Muscle of leg (tissue), 11 donors: ENCODE data around the gene DFFB. TPM values are rescaled to one million over a fixed set of nuclear protein-coding genes. Genes with fewer than 3 reads are reported as not detected.

Experiments
- DNase-seq: peaks from one replicate; pipeline ENCODE4 v3.0.0; 2013
- H3K27ac ChIP-seq: one replicate; pipeline ENCODE4 v1.5.1; 2013; ENCODE audit warnings: mild to moderate bottlenecking, low read length, control low read depth
- H3K27me3 ChIP-seq: one replicate; pipeline ENCODE4 v1.6.1; 2013; ENCODE audit warnings: low read length; ENCODE audit not compliant: control insufficient read depth, insufficient read depth
- H3K36me3 ChIP-seq: one replicate; pipeline ENCODE4 v1.6.1; 2013; ENCODE audit warnings: low read length; ENCODE audit not compliant: control insufficient read depth, insufficient read depth
- H3K4me1 ChIP-seq: one replicate; pipeline ENCODE4 v1.6.1; 2013; ENCODE audit warnings: low read length; ENCODE audit not compliant: control insufficient read depth, insufficient read depth
- H3K4me3 ChIP-seq: one replicate; pipeline ENCODE4 v1.5.1; 2013; ENCODE audit warnings: low read length, control low read depth
- H3K9me3 ChIP-seq: replicated peaks from 2 replicates; pipeline ENCODE4 v1.6.1; 2013; ENCODE audit warnings: low read depth, low read length; ENCODE audit not compliant: control insufficient read depth
- WGBS: methylation state at CpG from one replicate; pipeline ENCODE4 v1.1.5; 2013; ENCODE audit warnings: missing lambda C conversion rate; ENCODE audit not compliant: insufficient coverage; 5-methylcytosine and 5-hydroxymethylcytosine counted together
- polyA plus RNA-seq, 8 donors: library from polyadenylated mRNA; unstranded; fragments of 120-200 nt; gene quantifications; one replicate each; pipeline versions ENCODE4 v1.2.1 to v1.2.3, GENCODE V29; 2013; ENCODE audit warnings: inconsistent platforms in 1 of 8, low replicate concordance in 1 of 8; ENCODE audit not compliant: insufficient read length in 8 of 8, insufficient read depth in 1 of 8
- total RNA-seq: library from RNA; stranded (reverse); fragments of 120-200 nt; gene quantifications from one replicate; pipeline ENCODE4 v1.2.4, GENCODE V29; 2013

DFFB gene
- total and polyA plus RNA-seq, 9 donors = 4.3 to 6.8 (median 5.1) TPM

DNA sequence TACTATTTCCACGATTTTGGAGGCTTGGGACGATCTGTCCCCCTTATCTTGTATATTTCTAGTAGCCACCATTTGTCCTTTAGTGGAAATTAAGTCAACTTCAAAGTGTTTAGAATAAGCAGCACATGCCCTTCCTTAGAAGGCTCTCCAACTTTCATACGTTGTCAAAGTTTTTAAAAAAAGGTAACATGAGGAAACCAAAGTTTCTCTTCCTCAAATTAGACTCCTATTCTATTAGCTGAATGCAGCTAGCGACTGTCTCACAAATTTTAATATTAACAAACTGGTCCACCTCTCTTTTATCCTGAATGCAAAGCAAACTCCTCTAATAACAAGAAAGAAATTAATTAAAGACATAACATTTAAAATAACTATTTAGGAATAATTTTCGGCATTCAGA lies 35.9 kb downstream of the DFFB start:
- no peak for DNase-seq
- Histone ChIP-seq H3K27me3 (no peaks in the 10 kb centered on the region), H3K4me1 (peaks cover 5% of the 10 kb centered on the region), H3K9me3 (peaks cover 8% of the 10 kb centered on the region), H3K4me3 (no peak overlapping the region), H3K36me3 (peaks cover 33% of the 10 kb centered on the region), H3K27ac (no peak overlapping the region)
- no CpG with 5 or more reads among the region's 5 CpGs for WGBS

- Histone ChIP-seq H3K9me3 (peaks cover 14% of the 10 kb centered on the region), H3K4me1 (peaks cover 11% of the 10 kb centered on the region), H3K27me3 (no peaks in the 10 kb centered on the region), H3K4me3 (no peak overlapping the region), H3K36me3 (peaks cover 28% of the 10 kb centered on the region), H3K27ac (no peak overlapping the region)
- whole genome bisulfite sequencing = 94% methylated on average over 10 of the region's 17 CpGs
- DNase-seq = no peak
Observed at GRCh38 chr1:3894626-3895278, 37.5 kb downstream of the DFFB start.

DNA sequence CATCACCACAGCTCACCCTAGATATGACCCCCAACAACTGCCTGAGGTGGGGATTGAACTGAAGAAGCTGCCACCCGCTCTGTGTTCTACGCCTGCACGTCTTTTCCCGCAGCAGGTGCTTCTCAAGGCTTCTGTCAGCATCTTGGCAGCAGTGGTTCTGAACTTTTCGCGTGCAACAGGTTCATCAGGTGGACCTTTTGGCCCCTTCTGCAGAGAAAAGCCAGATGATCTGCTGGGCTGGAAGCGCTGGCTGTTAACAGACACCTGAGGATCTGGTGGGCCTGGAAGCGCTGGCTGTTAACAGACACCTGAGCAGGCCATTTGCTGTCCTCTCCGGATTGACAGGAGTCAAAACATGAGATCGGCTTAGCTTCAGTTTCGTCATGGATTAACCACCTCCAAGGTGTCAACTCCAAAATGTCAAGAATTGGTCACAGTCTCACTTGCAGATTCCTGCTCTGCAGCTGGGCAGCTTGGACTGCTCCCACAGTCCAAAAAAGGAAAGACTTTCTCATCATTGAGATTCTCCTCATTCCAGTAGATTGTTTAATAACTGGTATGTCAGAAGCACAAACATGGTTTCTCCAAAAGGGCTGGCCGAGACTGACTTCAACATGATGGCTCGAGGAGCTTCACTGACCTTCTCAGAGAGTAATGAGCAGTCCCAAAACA lies 38.1 kb downstream of the DFFB start:
- WGBS = 93% methylated on average over 13 of the region's 13 CpGs

DNA sequence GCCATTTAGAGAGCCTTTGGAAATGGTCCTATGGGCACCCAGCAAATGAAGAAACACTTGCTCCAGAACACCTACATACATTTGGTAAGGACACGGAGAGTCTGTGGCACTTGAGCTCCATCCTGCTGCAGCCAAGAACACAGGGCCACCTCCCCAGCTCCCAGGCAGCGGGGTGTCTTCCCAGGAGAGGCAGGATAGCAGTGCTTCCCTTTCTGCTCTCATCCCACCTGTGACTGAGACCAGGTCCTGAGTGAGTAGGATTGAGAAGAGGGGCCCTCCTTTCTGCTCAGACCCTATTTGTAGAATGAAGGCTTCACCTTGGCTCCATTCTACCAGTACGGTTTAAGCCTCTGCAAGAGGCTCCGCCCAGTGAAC lies 38.7 kb downstream of the DFFB start:
- WGBS = no CpG with 5 or more reads among the region's 4 CpGs
- Histone ChIP-seq H3K4me1 (peaks cover 11% of the 10 kb centered on the region), H3K36me3 (peaks cover 16% of the 10 kb centered on the region)

More for the DNA sequence above, 38.1 kb downstream of the DFFB start:
- H3K36me3 ChIP-seq = peaks cover 21% of the 10 kb centered on the region
- H3K9me3 ChIP-seq = peaks cover 14% of the 10 kb centered on the region
- no peak overlapping the region for H3K4me3 ChIP-seq
- DNase-seq = no peak
- H3K27ac ChIP-seq = no peak overlapping the region
- no peaks in the 10 kb centered on the region for H3K27me3 ChIP-seq
- peaks cover 11% of the 10 kb centered on the region for H3K4me1 ChIP-seq

DNA sequence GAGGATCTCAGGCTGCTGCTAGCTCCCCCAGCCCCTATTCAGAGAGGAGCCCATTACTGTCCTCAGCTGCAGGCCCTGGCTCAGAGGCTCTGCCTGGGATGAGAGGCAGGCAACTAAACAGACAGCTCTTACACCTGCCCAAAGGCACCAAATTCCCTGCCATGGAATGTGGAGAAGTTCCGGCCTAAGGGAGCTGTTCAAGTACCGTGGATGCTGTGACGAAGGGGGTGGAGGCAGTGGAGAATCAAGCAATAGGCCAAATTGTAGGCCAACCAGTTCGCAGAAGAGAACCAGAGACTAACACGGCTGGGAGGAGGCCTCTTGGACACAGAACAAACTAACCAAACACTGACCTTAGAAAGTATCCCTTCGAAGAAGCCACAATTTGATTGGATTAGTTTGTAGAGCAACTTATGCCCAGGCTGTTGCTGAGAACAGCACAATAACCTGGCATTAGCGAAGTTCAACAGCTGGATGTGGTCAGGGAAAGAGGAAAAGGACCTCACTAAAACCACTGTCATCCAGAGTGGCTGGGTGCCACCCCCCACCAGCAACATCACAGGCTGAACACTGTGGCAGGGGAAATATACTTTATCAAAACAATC lies 39.2 kb downstream of the DFFB start:
- no CpG with 5 or more reads among the region's 7 CpGs for WGBS
- H3K36me3 ChIP-seq = peaks cover 11% of the 10 kb centered on the region
- H3K4me1 ChIP-seq = peaks cover 13% of the 10 kb centered on the region
- H3K27me3 ChIP-seq = no peaks in the 10 kb centered on the region
- DNase-seq = no peak
- H3K27ac ChIP-seq = no peak overlapping the region
- H3K4me3 ChIP-seq = no peak overlapping the region
- peaks cover 14% of the 10 kb centered on the region for H3K9me3 ChIP-seq

More for the DNA sequence above, 38.7 kb downstream of the DFFB start:
- H3K27me3 ChIP-seq = no peaks in the 10 kb centered on the region
- no peak overlapping the region for H3K27ac ChIP-seq
- no peak overlapping the region for H3K4me3 ChIP-seq
- H3K9me3 ChIP-seq = peaks cover 14% of the 10 kb centered on the region
- no peak for DNase-seq

GRCh38 chr1:3898475-3898735 lies 41.1 kb downstream of the DFFB start:
- Histone ChIP-seq H3K27me3 (no peaks in the 10 kb centered on the region), H3K27ac (no peak overlapping the region), H3K9me3 (peaks cover 14% of the 10 kb centered on the region), H3K4me3 (no peak overlapping the region), H3K4me1 (peaks cover 22% of the 10 kb centered on the region), H3K36me3 (peaks cover 6% of the 10 kb centered on the region)
- DNase-seq = no peak

GRCh38 chr1:3898994-3899753 lies 41.9 kb downstream of the DFFB start:
- H3K27ac ChIP-seq = peak overlapping the region; percentile 97
- 32% methylated on average over 9 of the region's 10 CpGs for WGBS
- peaks cover 6% of the 10 kb centered on the region for H3K36me3 ChIP-seq
- H3K4me3 ChIP-seq = peak overlapping the region; percentile 81
- H3K27me3 ChIP-seq = no peaks in the 10 kb centered on the region
- no peak for DNase-seq
- H3K9me3 ChIP-seq = peaks cover 14% of the 10 kb centered on the region
- peaks cover 29% of the 10 kb centered on the region for H3K4me1 ChIP-seq

GRCh38 chr1:3899754-3900149 lies 42.5 kb downstream of the DFFB start:
- Histone ChIP-seq H3K27ac (peak overlapping the region; percentile 97), H3K9me3 (peaks cover 14% of the 10 kb centered on the region), H3K4me1 (peaks cover 34% of the 10 kb centered on the region), H3K27me3 (no peaks in the 10 kb centered on the region), H3K36me3 (peaks cover 6% of the 10 kb centered on the region), H3K4me3 (peak overlapping the region; percentile 81)
- DNase-seq = no peak
- WGBS = 0% methylated on average over 26 of the region's 26 CpGs

GRCh38 chr1:3900150-3900968 lies 43.1 kb downstream of the DFFB start, which contains the start of gene C1orf174:
C1orf174 (minus strand) TSS chr1:3900272; CDS start chr1:3900186, 86 bp downstream.
- WGBS = under 1% methylated on average over 31 of the region's 58 CpGs
- Histone ChIP-seq H3K9me3 (peaks cover 14% of the 10 kb centered on the region), H3K4me3 (peak within 1 kb of the TSS; percentile 81), H3K27ac (peak within 1 kb of the TSS; percentile 97), H3K36me3 (peaks cover under 1% of the 10 kb centered on the region), H3K27me3 (no peaks in the 10 kb centered on the region), H3K4me1 (peaks cover 35% of the 10 kb centered on the region)
- DNase-seq = peak; percentile 100
